Ovary (tissue), 3 donors: ENCODE data around the gene EPX.

ENCODE experiments used
- CTCF ChIP-seq, 3 donors: fragments of 450-650 bp in 2 of 3; fragments of 200-600 bp in 1 of 3; IDR thresholded peaks; one replicate each; pipeline versions ENCODE4 v1.5.1 to v1.8.0; 2016 to 2022; ENCODE audit warnings: antibody characterized with exemption in 3 of 3, mild to moderate bottlenecking in 1 of 3
- POLR2A ChIP-seq: fragments of 450-650 bp; IDR thresholded peaks from one replicate; pipeline ENCODE4 v1.6.1; 2017; ENCODE audit warnings: antibody characterized with exemption, mild to moderate bottlenecking, moderate library complexity
- donor health status: DM: no; HTN: no; CAD: no.

DNA sequence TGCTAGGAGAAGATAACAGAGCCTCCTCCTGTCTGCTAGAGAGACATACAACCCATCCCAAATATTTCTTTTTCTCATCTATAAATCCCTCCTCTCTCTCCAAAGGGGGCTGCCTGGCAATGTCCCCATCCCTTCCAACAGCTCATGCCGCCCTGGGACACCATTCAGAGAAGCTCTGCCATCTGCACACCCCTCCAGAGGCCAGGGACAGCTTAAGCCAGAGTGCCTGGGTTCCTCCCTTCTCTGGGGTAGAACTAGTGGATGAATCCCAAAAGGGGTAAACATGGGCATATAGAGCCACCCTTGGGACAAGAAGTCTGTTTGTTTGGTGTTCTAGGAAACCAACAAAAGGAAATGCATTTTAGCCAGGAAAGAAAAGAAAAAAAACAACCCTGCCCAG lies 43.3 kb downstream of the EPX start:
- TF ChIP-seq CTCF (IDR thresholded peaks at IDR 0.05) (no peak), POLR2A (no peak)
